ENCODE measurements around the gene TMEM87A.
A peak's percentile ranks its signal among the peaks of the same experiment; 100 is the strongest.
"Not testable (repeated sequence)": the region's sequence is repeated elsewhere in the genome, so short reads cannot be mapped to it uniquely, and the experiment has no call there.

TMEM87A gene

GRCh38 chr15:42272939-42273899, at the start of gene TMEM87A, which contains the start of gene GANC:
TSS of gene TMEM87A (minus strand) at chr15:42273433. CDS start at chr15:42273398, 35 bp downstream.
TSS of gene GANC (plus strand) at chr15:42273201. CDS start at chr15:42274482, 1,281 bp downstream.
- DNase-seq, result peak; percentile 91

GRCh38 chr15:42319206-42319605, 46.0 kb upstream of the TMEM87A start:
- DNase-seq, result no peak

DNA sequence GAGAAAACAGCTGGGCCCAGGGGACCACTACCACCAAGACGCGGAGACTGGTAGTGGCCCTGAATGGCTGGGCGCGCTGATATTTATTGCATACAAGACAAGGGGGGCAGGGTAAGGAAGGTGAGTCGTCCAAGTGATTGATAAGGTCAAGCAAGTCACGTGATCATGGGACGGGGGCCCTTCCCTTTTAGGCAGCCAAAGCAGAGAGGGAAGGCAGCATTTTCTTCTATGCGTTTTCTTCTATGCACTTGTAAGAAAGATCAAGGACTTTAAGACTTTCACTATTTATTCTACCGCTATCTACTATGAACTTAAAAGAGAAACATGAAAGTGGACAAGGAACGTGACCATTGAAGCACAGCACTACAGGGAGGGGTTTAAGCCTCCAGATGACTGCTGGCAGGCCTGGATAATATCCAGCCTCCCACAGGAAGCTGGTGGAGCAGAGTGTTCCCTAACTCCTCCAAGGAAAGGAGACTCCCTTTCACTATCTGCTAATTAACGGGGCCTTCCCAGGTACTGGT, 43.1 kb upstream of the TMEM87A start:
- DNase-seq, result not testable (repeated sequence)

GRCh38 chr15:42315521-42315920, 42.3 kb upstream of the TMEM87A start:
- no peak for DNase-seq

DNA sequence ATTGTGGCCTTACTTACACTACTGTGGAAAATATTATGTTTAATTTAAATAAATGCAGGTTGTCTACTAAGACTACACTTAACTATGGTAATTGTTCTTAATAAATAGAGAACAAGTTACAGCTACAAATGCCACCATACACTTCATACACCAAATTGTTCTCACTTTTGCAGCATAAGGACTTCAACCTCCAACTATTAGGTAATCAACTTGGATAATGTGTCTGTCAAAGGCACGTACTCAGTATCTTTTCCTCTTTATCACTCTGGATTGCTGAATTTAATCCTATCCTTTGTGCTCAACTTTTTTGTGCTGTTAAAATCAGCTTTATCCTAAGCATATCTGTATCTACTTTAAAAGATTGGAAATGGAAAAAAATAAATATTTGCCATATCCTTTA, 41.6 kb upstream of the TMEM87A start:
- DNase-seq, result no peak

DNA sequence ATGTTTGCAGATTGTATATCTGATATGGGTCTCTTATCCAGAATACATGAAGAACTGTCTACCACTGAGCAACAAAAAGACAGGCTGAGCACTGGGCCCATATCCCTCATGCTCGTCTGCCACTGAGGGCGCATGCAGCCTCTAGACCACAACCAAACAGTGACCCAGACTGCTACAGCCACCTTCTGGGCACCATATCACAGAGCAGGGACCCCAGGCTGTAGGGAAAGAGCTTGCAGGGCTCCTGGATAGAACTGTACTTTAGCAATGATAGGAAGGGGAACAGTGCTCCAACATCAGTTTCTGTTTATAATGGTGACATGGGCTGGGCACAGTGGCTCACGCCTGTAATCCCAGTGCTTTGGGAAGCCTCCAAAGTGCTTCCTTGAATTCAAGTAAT, 40.2 kb upstream of the TMEM87A start:
- DNase-seq, result no peak

GRCh38 chr15:42306681-42307080, 33.4 kb upstream of the TMEM87A start:
- no peak for DNase-seq

GRCh38 chr15:42301004-42301403, 27.8 kb upstream of the TMEM87A start:
- DNase-seq, result not testable (repeated sequence)

- DNase-seq, result no peak
Measured at GRCh38 chr15:42289166-42289565, 15.9 kb upstream of the TMEM87A start.

DNA sequence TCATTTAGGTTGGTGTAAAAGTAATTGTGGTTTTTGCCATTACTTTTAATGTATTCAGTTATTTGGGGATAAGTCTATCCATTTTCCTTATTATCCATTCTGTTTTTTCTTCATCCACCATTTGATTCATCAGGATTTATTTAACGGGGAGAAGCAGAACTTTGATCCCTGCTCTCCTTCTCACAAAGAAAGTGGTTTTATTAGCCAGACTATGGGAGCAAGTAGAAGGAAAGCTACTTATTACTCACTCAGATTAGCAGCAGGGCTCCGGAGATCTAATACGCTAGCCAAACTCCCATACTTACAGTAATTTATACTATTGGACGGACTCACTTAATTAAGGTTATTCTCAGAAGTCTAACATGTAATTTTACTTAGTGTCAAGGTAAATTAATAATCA, 14.7 kb upstream of the TMEM87A start:
- DNase-seq, result no peak

DNA sequence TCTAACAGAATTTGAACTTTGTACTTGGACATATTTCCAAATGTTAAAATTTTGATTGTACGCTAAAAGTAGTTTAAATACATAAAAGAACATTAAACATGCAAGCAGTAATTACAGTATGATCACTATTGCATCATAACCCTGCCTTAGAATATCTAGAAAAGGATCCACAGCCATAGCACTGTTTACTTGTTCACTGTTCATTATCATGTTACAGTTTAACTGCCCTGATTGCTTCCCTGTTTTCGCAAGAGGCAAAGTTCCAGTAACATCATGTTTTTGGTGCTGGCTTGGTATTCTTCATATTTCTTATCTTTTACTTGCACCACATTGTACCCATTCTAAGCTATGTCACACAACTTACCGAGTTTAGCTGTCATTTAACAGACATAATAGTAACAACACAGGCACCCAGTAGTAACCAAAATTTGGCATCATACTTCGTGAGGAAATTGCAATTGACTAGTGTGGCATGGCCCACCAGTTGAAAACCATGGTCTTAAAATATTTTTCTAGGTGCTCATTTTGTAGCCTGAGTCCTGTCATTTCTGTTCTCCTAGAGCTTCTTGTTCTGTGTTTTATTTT, 13.3 kb upstream of the TMEM87A start:
- no peak for DNase-seq

GRCh38 chr15:42285034-42285433, 11.8 kb upstream of the TMEM87A start:
- no peak for DNase-seq

GRCh38 chr15:42284551-42284950, 11.3 kb upstream of the TMEM87A start:
- DNase-seq, result no peak

GRCh38 chr15:42283671-42284070, 10.4 kb upstream of the TMEM87A start:
- DNase-seq, result no peak

DNA sequence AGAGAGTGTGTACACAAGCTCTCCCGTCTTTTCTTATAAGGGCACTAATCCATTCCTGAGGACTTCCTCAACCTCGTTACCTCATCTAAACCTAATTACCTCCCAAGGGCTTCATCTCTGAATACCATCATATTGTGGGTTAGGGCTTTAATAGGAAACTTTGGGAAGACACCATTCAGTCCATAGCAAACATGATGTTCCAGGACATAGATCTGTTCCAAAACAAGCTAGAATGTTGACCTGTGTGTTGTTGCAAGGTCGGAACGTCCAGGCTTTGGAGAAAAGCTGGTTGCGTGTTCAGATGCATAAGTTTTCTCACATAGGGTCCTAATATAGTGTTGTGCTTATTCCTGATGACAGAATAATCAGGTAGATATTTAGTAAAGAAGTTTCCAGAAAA, 9.7 kb upstream of the TMEM87A start:
- DNase-seq, result no peak

DNA sequence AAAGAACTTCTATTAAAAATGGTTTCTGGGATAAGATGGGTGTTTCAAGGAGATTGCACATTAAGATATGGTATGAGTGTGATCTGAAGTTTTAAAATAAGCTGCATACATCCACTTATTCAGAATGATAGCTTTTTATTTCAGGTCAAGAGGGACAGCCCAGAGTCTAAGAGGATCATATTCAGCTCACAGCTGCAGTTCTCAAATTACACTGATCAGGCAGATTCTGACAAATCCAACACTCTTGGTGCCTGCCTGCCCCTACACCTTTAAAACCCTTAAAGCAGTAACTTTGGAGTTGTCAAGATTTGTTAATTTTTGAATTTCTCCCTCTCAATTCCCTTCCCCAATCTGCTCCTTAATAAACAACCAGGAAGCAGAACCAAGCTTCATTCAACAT, 9.1 kb upstream of the TMEM87A start:
- DNase-seq, result no peak

DNA sequence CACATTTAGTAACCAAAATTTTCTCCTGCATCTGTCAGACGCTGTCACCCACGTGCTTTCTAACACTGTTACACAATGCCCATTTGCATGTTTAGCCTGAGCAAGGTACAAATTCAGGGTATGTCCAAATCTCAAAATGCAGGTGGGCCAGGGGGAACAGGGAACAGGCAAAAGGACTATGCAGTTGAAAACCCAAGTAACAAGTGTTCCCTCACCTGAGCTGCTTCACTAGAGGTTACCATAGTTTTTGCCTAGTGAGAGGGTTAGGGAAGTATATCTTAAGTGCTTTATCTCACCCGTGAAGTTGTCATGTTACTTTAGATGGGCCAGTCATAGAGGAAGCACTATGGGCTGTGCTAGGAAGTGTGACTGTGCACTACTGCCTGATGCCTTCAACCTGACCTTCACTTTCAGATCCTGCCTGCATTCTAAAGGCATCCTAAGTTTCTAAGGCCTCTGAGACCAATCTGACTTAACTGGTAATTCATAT, 6.0 kb upstream of the TMEM87A start:
- DNase-seq, result no peak

DNA sequence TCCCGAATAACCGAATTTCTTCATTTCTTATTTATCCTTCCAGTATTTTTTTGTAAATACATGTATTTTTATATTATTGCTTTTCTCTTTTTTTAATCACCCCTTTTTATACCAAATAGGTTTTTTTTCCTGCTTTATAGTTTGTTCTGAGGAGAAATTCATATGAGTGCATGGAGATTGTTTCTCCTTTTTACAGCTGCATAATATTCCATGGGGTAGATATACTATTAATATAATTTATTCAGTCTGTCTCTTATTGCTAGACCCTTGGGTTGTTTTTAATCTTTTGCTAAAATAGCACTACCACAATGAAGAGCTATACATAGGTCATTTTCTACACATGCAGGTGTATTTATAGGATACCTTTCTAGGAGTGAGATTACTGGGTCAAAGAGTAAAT, 3.5 kb upstream of the TMEM87A start:
- no peak for DNase-seq

DNA sequence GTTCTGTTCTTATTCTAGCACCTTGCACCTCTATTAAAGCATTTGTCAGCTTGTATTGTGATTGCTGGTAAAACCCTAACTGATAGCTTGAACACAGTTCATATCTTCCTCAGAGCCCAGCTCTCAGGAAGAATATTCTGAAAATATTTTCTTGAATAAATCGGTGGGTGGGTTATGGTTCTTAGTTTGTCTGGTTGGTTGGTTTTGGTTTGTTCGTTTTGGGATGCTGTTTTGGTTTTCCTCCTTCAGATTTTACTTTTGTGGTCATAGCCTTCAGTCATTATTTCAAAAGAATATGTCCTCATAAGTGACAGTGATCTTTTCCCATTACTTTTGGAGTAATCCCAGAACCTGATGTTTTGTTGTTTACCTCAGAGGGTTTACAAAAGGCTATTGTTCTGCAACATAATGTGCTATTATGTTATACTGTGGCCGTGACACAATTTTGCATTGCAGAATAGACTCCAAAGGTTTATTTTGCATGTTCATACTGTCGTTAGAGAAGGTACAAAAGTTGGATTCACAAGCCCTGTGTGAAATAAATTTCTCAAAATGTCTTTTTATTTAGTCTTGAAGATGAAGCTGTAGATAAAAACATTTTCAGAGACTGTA, 2.7 kb upstream of the TMEM87A start:
- no peak for DNase-seq

- no peak for DNase-seq
Measured at GRCh38 chr15:42274702-42274989, 1.4 kb upstream of the TMEM87A start.

- DNase-seq, result no peak
Measured at GRCh38 chr15:42273900-42274701, 868 bp upstream of the TMEM87A start.

GRCh38 chr15:42270996-42271395, 2.2 kb downstream of the TMEM87A start:
- DNase-seq, result no peak

- DNase-seq, result no peak
Measured at GRCh38 chr15:42270551-42270950, 2.7 kb downstream of the TMEM87A start.
